Caco-2 (cell line): ENCODE results near the gene MS4A12. TPM values are rescaled to one million over a fixed set of nuclear protein-coding genes. Genes with fewer than 3 reads are reported as not detected.

Experiments
- BruUV-seq: library from RNA; stranded (reverse); fragments of 400-500 nt; replicated peaks from 2 replicates; lab custom pipeline; 2021; lab: Mats Ljungman, UMichigan
- CTCF ChIA-PET: fragments of 300-600 bp; sonication (Branson Sonifier 250); formaldehyde crosslinking; loops from one replicate; lab custom pipeline; 2022; ENCODE audit warnings: antibody characterized with exemption; lab: Charles Lee
- POLR2A ChIA-PET: fragments of 300-600 bp; sonication (Branson Sonifier 250); formaldehyde crosslinking; loops from one replicate; lab custom pipeline; 2022; ENCODE audit warnings: antibody characterized with exemption; lab: Charles Lee
- DNase-seq, 2 experiments: peaks; one replicate each; pipeline versions ENCODE4 v3.0.0 to v3.0.0-alpha.2; 2020 to 2022
- H3K27me3 ChIP-seq: replicated peaks from 2 replicates; pipeline ENCODE4 v1.6.0; 2011; ENCODE audit warnings: low read length; ENCODE audit not compliant: control insufficient read depth, insufficient read depth
- H3K36me3 ChIP-seq: 2 replicates; pipeline ENCODE4 v1.5.1; 2011; ENCODE audit warnings: low read length; ENCODE audit not compliant: control insufficient read depth, insufficient read depth
- H3K4me1 ChIP-seq: fragments of 250-450 bp; sonication (Bioruptor Pico); 2 replicates; pipeline ENCODE4 v1.5.1; 2020; ENCODE audit warnings: mild to moderate bottlenecking
- H3K4me3 ChIP-seq: 2 replicates; pipeline ENCODE4 v1.5.1; 2011; ENCODE audit warnings: low read depth, mild to moderate bottlenecking, control low read depth, low read length
- H3K9me3 ChIP-seq: fragments of 250-450 bp; sonication (Bioruptor Pico); 2 replicates; pipeline ENCODE4 v1.5.1; 2020; ENCODE audit warnings: mild to moderate bottlenecking, moderate library complexity
- H3K27ac Mint-ChIP-seq: one replicate; pipeline ENCODE4 v1.8.0; 2022; ENCODE audit warnings: mixed read lengths; ENCODE audit not compliant: unreplicated experiment
- H3K27me3 Mint-ChIP-seq: one replicate; pipeline ENCODE4 v1.8.0; 2022; ENCODE audit warnings: mixed read lengths; ENCODE audit not compliant: insufficient read depth, unreplicated experiment
- H3K36me3 Mint-ChIP-seq: one replicate; pipeline ENCODE4 v1.8.0; 2022; ENCODE audit warnings: mild to moderate bottlenecking, mixed read lengths; ENCODE audit not compliant: insufficient read depth, unreplicated experiment
- H3K4me1 Mint-ChIP-seq: one replicate; pipeline ENCODE4 v1.8.0; 2022; ENCODE audit warnings: low read depth, mixed read lengths; ENCODE audit not compliant: unreplicated experiment
- H3K4me3 Mint-ChIP-seq: one replicate; pipeline ENCODE4 v1.8.0; 2022; ENCODE audit warnings: mild to moderate bottlenecking, moderate library complexity, mixed read lengths; ENCODE audit not compliant: unreplicated experiment
- H3K9me3 Mint-ChIP-seq: one replicate; pipeline ENCODE4 v1.8.0; 2022; ENCODE audit warnings: mixed read lengths; ENCODE audit not compliant: unreplicated experiment
- intact Hi-C: fragments of 100-400 bp; cut with micrococcal nuclease; formaldehyde crosslinking; loops from one replicate; pipeline ENCODE4 v1.10.0; 2022; ENCODE audit not compliant: unreplicated experiment
- total RNA-seq: library from RNA; stranded (reverse); gene quantifications from 2 replicates; pipeline ENCODE4 v1.2.3, GENCODE V29; 2022
- TF ChIP-seq, protein P1 (sequence below), 2 experiments: fragments of 200-600 bp in 1 of 2; IDR thresholded peaks; 1 replicate in 1 of 2; 2 replicates in 1 of 2; pipeline versions ENCODE4 v1.5.1 to v1.8.0; 2011 to 2022; ENCODE audit warnings: antibody characterized with exemption in 1 of 2, control low read depth in 1 of 2, inconsistent platforms in 1 of 2, low read depth in 1 of 2, low read length in 1 of 2, mild to moderate bottlenecking in 1 of 2, moderate library complexity in 1 of 2; ENCODE audit not compliant: insufficient read depth in 1 of 2, severe bottlenecking in 1 of 2, unreplicated experiment in 1 of 2

The MS4A12 gene
- total RNA-seq, 1 experiment from 2014 or later: not detected

DNA sequence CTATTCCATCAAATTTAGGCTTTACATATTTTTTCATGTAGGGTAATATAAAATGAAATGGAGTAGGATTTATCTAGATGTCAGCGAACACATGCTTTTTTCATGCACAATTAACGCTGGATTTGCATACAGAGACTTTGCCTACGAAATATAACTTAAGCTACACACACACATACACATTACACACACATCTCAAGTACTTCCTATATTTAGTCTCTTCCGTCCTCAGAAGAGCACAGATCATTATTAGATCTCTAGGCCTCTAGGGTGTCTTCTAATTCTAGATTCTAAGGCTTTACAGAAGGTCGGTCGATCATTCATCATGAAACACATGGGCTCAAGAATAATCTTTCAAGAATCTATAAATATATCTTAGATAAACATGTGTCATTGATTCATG lies 18.8 kb downstream of the MS4A12 start:
- H3K9me3 ChIP-seq: no peaks in the 10 kb centered on the region
- no TSS peak for BruUV-seq
- intact Hi-C loops: no loop called here

DNA sequence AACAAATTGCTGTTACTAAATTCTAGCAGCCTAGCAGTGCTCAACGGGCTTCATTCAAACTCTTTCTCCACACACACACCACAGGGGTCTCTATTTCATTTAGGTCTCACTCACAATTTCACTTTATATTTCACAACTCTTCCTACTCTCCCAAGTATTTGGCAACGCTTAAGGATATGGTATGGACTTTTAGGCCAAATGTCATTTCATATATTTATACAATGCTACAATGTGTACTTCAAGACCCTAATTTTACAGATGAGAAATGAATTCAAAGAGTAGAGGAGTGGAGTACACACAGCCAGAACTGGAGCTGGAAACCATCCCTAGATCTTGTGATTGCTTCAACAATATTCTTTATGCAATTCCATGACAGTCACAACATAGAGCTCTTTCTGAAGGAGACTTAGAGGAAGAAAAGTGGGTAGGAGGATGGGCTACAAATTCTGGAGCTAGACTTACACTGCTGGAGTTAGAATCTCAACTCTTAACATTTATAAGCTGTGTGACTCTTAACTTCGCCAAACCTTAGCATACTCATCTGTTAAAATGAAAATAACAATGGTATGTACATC lies 20.2 kb downstream of the MS4A12 start:
- intact Hi-C loops: no loop called here
- no peaks in the 10 kb centered on the region for H3K9me3 ChIP-seq
- Mint-ChIP-seq H3K4me1 (no peaks in the 10 kb centered on the region), H3K9me3 (peaks cover 8% of the 10 kb centered on the region), H3K36me3 (no peaks in the 10 kb centered on the region), H3K4me3 (no peak overlapping the region), H3K27me3 (peaks cover 3% of the 10 kb centered on the region), H3K27ac (no peak overlapping the region)
- TF ChIP-seq, protein P1, sequence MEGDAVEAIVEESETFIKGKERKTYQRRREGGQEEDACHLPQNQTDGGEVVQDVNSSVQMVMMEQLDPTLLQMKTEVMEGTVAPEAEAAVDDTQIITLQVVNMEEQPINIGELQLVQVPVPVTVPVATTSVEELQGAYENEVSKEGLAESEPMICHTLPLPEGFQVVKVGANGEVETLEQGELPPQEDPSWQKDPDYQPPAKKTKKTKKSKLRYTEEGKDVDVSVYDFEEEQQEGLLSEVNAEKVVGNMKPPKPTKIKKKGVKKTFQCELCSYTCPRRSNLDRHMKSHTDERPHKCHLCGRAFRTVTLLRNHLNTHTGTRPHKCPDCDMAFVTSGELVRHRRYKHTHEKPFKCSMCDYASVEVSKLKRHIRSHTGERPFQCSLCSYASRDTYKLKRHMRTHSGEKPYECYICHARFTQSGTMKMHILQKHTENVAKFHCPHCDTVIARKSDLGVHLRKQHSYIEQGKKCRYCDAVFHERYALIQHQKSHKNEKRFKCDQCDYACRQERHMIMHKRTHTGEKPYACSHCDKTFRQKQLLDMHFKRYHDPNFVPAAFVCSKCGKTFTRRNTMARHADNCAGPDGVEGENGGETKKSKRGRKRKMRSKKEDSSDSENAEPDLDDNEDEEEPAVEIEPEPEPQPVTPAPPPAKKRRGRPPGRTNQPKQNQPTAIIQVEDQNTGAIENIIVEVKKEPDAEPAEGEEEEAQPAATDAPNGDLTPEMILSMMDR (IDR thresholded peaks at IDR 0.05; ENCODE audit: insufficient read depth in 1 of 2, low read depth in 1 of 2, low read length in 1 of 2, severe bottlenecking in 1 of 2, unreplicated experiment in 1 of 2): no peak
- no peaks in the 10 kb centered on the region for H3K27me3 ChIP-seq
- no peaks in the 10 kb centered on the region for H3K4me1 ChIP-seq
- no TSS peak for BruUV-seq
- no peak for DNase-seq
- ChIA-PET POLR2A (no interaction called here), CTCF (no interaction called here)
- no peaks in the 10 kb centered on the region for H3K36me3 ChIP-seq
- no peak overlapping the region for H3K4me3 ChIP-seq

More for the DNA sequence above, 18.8 kb downstream of the MS4A12 start:
- Mint-ChIP-seq H3K9me3 (peaks cover 8% of the 10 kb centered on the region), H3K27me3 (peaks cover 3% of the 10 kb centered on the region), H3K36me3 (no peaks in the 10 kb centered on the region), H3K4me1 (no peaks in the 10 kb centered on the region), H3K4me3 (no peak overlapping the region), H3K27ac (no peak overlapping the region)
- ChIA-PET CTCF (no interaction called here), POLR2A (no interaction called here)
- Histone ChIP-seq H3K36me3 (no peaks in the 10 kb centered on the region), H3K4me3 (no peak overlapping the region), H3K27me3 (no peaks in the 10 kb centered on the region), H3K4me1 (no peaks in the 10 kb centered on the region)
- TF ChIP-seq, protein P1 (IDR thresholded peaks at IDR 0.05; ENCODE audit: insufficient read depth in 1 of 2, low read depth in 1 of 2, low read length in 1 of 2, severe bottlenecking in 1 of 2, unreplicated experiment in 1 of 2): no peak
- no peak for DNase-seq

DNA sequence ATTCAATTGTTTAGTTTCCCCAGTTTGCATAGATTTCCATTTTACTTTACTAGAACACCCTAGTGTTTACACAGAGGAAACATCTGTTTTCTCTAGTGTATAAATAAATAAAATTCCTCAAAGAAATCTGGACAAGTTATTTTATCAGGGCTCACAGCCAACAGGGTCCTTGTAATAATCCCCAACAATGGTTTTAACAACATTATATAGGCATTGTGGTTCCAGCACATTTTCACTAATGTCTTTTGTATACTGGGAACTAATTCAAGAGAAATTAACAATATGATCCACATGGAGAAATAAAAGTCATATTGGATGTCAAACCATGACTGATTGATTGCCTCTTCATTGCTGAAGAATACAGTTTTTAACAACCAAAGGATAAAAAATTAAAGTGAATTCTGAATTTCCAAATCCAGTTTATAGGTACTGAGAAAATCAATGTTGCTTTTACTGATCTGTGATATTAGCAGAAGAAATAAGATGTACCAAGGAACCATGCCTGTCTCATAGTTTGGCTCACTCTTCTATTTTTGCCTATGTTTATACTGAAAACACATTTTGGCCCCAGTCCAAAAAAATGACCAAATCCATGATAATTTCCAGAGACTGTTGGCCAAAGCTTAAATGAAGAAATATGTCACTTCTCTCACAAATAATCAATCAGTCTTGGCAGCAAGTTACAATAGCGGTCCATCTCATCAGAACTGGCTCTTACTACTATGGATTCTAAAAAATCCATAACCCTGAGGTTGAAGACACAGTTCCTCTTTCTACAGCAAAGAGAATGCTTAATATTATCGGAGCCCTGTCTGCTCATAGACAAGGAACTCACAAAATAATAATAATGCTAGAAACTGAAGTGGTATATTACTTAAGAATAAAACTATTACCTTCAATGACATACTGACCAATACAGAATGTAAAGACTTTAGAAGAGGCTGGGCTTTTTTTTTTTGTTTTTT lies 21.2 kb downstream of the MS4A12 start:
- peaks cover under 1% of the 10 kb centered on the region for H3K9me3 Mint-ChIP-seq
- H3K27ac Mint-ChIP-seq: no peak overlapping the region
- Histone ChIP-seq H3K9me3 (no peaks in the 10 kb centered on the region), H3K4me3 (no peak overlapping the region), H3K27me3 (no peaks in the 10 kb centered on the region), H3K4me1 (no peaks in the 10 kb centered on the region), H3K36me3 (no peaks in the 10 kb centered on the region)
- no peak overlapping the region for H3K4me3 Mint-ChIP-seq
- peaks cover 3% of the 10 kb centered on the region for H3K27me3 Mint-ChIP-seq
- TF ChIP-seq, protein P1 (IDR thresholded peaks at IDR 0.05; ENCODE audit: insufficient read depth in 1 of 2, low read depth in 1 of 2, low read length in 1 of 2, severe bottlenecking in 1 of 2, unreplicated experiment in 1 of 2): no peak
- POLR2A ChIA-PET: no interaction called here
- no peak for DNase-seq
- intact Hi-C loops: no loop called here
- no peaks in the 10 kb centered on the region for H3K36me3 Mint-ChIP-seq
- no peaks in the 10 kb centered on the region for H3K4me1 Mint-ChIP-seq
- CTCF ChIA-PET: no interaction called here
- BruUV-seq: no TSS peak
